ENCODE results near the gene TEX11. TPM values are rescaled to one million over a fixed set of nuclear protein-coding genes. Genes with fewer than 3 reads are reported as not detected.

TEX11 gene
- total and polyA plus RNA-seq, 8 donors = 0.06 TPM; not detected in 7

GRCh38 chrX:70554523-70554922 is 354.0 kb downstream of the TEX11 start:
- no peaks in the 10 kb centered on the region for H3K9me3 ChIP-seq
- ATAC-seq (no peak), DNase-seq (no peak)
- H3K4me3 ChIP-seq = no peak overlapping the region
- H3K27me3 ChIP-seq = no peaks in the 10 kb centered on the region
- intact Hi-C loops (cut with DNase I) = loop anchor here in 1 of 2 donors (10.0 kb wide), 1 partner anchor 100 kb away; no protein-coding TSS in a partner anchor
- no peaks in the 10 kb centered on the region for H3K36me3 ChIP-seq
- H3K27ac ChIP-seq = no peak overlapping the region
- H3K4me1 ChIP-seq = no peaks in the 10 kb centered on the region
- TF ChIP-seq CTCF (IDR thresholded peaks at IDR 0.05) = no peak

GRCh38 chrX:70554081-70554480 is 354.4 kb downstream of the TEX11 start:
- Histone ChIP-seq H3K4me1 (no peaks in the 10 kb centered on the region), H3K9me3 (no peaks in the 10 kb centered on the region), H3K36me3 (no peaks in the 10 kb centered on the region), H3K4me3 (no peak overlapping the region), H3K27me3 (no peaks in the 10 kb centered on the region), H3K27ac (peak overlapping the region in 1 of 2 donors; percentile 3)
- DNase-seq = peak in 2 of 4 donors; percentile 2 to 30
- ATAC-seq = peak; percentile 79
- intact Hi-C loops (cut with DNase I) = loop anchor here in 1 of 2 donors (10.0 kb wide), 1 partner anchor 99 kb away; no protein-coding TSS in a partner anchor
- no peak for TF ChIP-seq CTCF (IDR thresholded peaks at IDR 0.05)

- no peaks in the 10 kb centered on the region for H3K27me3 ChIP-seq
- ATAC-seq = peak; percentile 63
Observed at GRCh38 chrX:70553516-70553915, 355.0 kb downstream of the TEX11 start.

GRCh38 chrX:70552130-70552704 is 356.3 kb downstream of the TEX11 start:
- peak in 2 of 4 donors; percentile 1 to 7 for DNase-seq
- H3K36me3 ChIP-seq = no peaks in the 10 kb centered on the region
- no peak overlapping the region for H3K27ac ChIP-seq
- TF ChIP-seq CTCF (IDR thresholded peaks at IDR 0.05) = no peak
- intact Hi-C loops (cut with DNase I) = loop anchor here in 1 of 2 donors (10.0 kb wide), 1 partner anchor 97 kb away; no protein-coding TSS in a partner anchor
- H3K9me3 ChIP-seq = no peaks in the 10 kb centered on the region
- no peak for ATAC-seq
- H3K4me3 ChIP-seq = no peak overlapping the region
- no peaks in the 10 kb centered on the region for H3K27me3 ChIP-seq
- no peaks in the 10 kb centered on the region for H3K4me1 ChIP-seq

More at GRCh38 chrX:70553516-70553915, 355.0 kb downstream of the TEX11 start:
- H3K4me3 ChIP-seq = no peak overlapping the region
- intact Hi-C loops (cut with DNase I) = loop anchor here in 1 of 2 donors (10.0 kb wide), 1 partner anchor 99 kb away; no protein-coding TSS in a partner anchor
- no peaks in the 10 kb centered on the region for H3K4me1 ChIP-seq
- TF ChIP-seq CTCF (IDR thresholded peaks at IDR 0.05) = no peak
- no peaks in the 10 kb centered on the region for H3K36me3 ChIP-seq
- DNase-seq = no peak
- H3K9me3 ChIP-seq = no peaks in the 10 kb centered on the region
- H3K27ac ChIP-seq = no peak overlapping the region

- no peak for DNase-seq
- no peak for TF ChIP-seq CTCF (IDR thresholded peaks at IDR 0.05)
Observed at GRCh38 chrX:70549429-70549828, 359.1 kb downstream of the TEX11 start.

More at GRCh38 chrX:70549429-70549828, 359.1 kb downstream of the TEX11 start:
- intact Hi-C loops (cut with DNase I) = no loop called here
- peak; percentile 44 for ATAC-seq
- Histone ChIP-seq H3K36me3 (no peaks in the 10 kb centered on the region), H3K9me3 (no peaks in the 10 kb centered on the region), H3K27ac (no peak overlapping the region), H3K4me3 (no peak overlapping the region), H3K4me1 (no peaks in the 10 kb centered on the region), H3K27me3 (no peaks in the 10 kb centered on the region)
